ENCODE measurements around the gene TXNDC8. TPM values are rescaled to one million over a fixed set of nuclear protein-coding genes. Genes with fewer than 3 reads are reported as not detected.
A peak's percentile ranks its signal among the peaks of the same experiment; 100 is the strongest.

The TXNDC8 gene
- polyA plus RNA-seq, 4 donors, result not detected

GRCh38 chr9:110260911-110261310 lies 76.8 kb downstream of the TXNDC8 start:
- no peak for DNase-seq
- H3K36me3 ChIP-seq (ENCODE audit: control insufficient read depth in 3 of 3, insufficient read depth in 2 of 3, low read depth in 1 of 3, low read length in 3 of 3), result no peaks in the 10 kb centered on the region
- H3K9me3 ChIP-seq (ENCODE audit: control insufficient read depth in 2 of 2, insufficient read depth in 1 of 2, low read depth in 1 of 2, low read length in 1 of 2), result no peaks in the 10 kb centered on the region
- no peak overlapping the region for H3K4me3 ChIP-seq (ENCODE audit: low read depth in 1 of 3, low read length in 3 of 3)
- no peaks in the 10 kb centered on the region for H3K27me3 ChIP-seq (ENCODE audit: control insufficient read depth in 3 of 3, insufficient read depth in 3 of 3, low read length in 3 of 3)
- FAIRE-seq, result no peak
- H3K27ac ChIP-seq (ENCODE audit: low read depth in 1 of 3, low read length in 2 of 3), result no peak overlapping the region
- peaks cover 11 to 29% (median 12%) of the 10 kb centered on the region in 3 donors for H3K4me1 ChIP-seq (ENCODE audit: control insufficient read depth in 3 of 3, insufficient read depth in 2 of 3, low read depth in 1 of 3, low read length in 2 of 3)
- 29 to 54% (median 33%) methylated on average over 4 of the region's 4 CpGs for WGBS, 3 donors

GRCh38 chr9:110259566-110259965 lies 78.1 kb downstream of the TXNDC8 start:
- Histone ChIP-seq H3K27ac (ENCODE audit: low read depth in 1 of 3, low read length in 2 of 3) (peak overlapping the region; percentile 46 to 84 (median 83)), H3K36me3 (ENCODE audit: control insufficient read depth in 3 of 3, insufficient read depth in 2 of 3, low read depth in 1 of 3, low read length in 3 of 3) (no peaks in the 10 kb centered on the region), H3K9me3 (ENCODE audit: control insufficient read depth in 2 of 2, insufficient read depth in 1 of 2, low read depth in 1 of 2, low read length in 1 of 2) (no peaks in the 10 kb centered on the region), H3K27me3 (ENCODE audit: control insufficient read depth in 3 of 3, insufficient read depth in 3 of 3, low read length in 3 of 3) (no peaks in the 10 kb centered on the region), H3K4me1 (ENCODE audit: control insufficient read depth in 3 of 3, insufficient read depth in 2 of 3, low read depth in 1 of 3, low read length in 2 of 3) (peaks cover 11 to 29% (median 12%) of the 10 kb centered on the region in 3 donors), H3K4me3 (ENCODE audit: low read depth in 1 of 3, low read length in 3 of 3) (no peak overlapping the region)
- WGBS, 3 donors, result 26 to 67% (median 37%) methylated on average over 2 of the region's 2 CpGs
- FAIRE-seq, result no peak
- peak in 1 of 2 donors; percentile 68 for DNase-seq

GRCh38 chr9:110258690-110259091 lies 79.0 kb downstream of the TXNDC8 start:
- Histone ChIP-seq H3K36me3 (ENCODE audit: control insufficient read depth in 3 of 3, insufficient read depth in 2 of 3, low read depth in 1 of 3, low read length in 3 of 3) (no peaks in the 10 kb centered on the region), H3K4me3 (ENCODE audit: low read depth in 1 of 3, low read length in 3 of 3) (no peak overlapping the region), H3K27ac (ENCODE audit: low read depth in 1 of 3, low read length in 2 of 3) (peak overlapping the region; percentile 46 to 84 (median 83)), H3K4me1 (ENCODE audit: control insufficient read depth in 3 of 3, insufficient read depth in 2 of 3, low read depth in 1 of 3, low read length in 2 of 3) (peaks cover 11 to 29% (median 15%) of the 10 kb centered on the region in 3 donors), H3K27me3 (ENCODE audit: control insufficient read depth in 3 of 3, insufficient read depth in 3 of 3, low read length in 3 of 3) (no peaks in the 10 kb centered on the region), H3K9me3 (ENCODE audit: control insufficient read depth in 2 of 2, insufficient read depth in 1 of 2, low read depth in 1 of 2, low read length in 1 of 2) (no peaks in the 10 kb centered on the region)
- DNase-seq (peak in 1 of 2 donors; percentile 55), FAIRE-seq (no peak)
- 48 to 69% (median 58%) methylated on average over 3 of the region's 3 CpGs for WGBS, 3 donors

- FAIRE-seq (no peak), DNase-seq (no peak)
- Histone ChIP-seq H3K27ac (ENCODE audit: low read depth in 1 of 3, low read length in 2 of 3) (peak overlapping the region; percentile 94 to 99 (median 99)), H3K4me1 (ENCODE audit: control insufficient read depth in 3 of 3, insufficient read depth in 2 of 3, low read depth in 1 of 3, low read length in 2 of 3) (peaks cover 11 to 29% (median 15%) of the 10 kb centered on the region in 3 donors), H3K4me3 (ENCODE audit: low read depth in 1 of 3, low read length in 3 of 3) (no peak overlapping the region), H3K36me3 (ENCODE audit: control insufficient read depth in 3 of 3, insufficient read depth in 2 of 3, low read depth in 1 of 3, low read length in 3 of 3) (no peaks in the 10 kb centered on the region), H3K9me3 (ENCODE audit: control insufficient read depth in 2 of 2, insufficient read depth in 1 of 2, low read depth in 1 of 2, low read length in 1 of 2) (no peaks in the 10 kb centered on the region), H3K27me3 (ENCODE audit: control insufficient read depth in 3 of 3, insufficient read depth in 3 of 3, low read length in 3 of 3) (no peaks in the 10 kb centered on the region)
- 50 to 86% (median 52%) methylated on average over 1 of the region's 1 CpG for WGBS, 3 donors
These were observed 79.7 kb downstream of the TXNDC8 start for GRCh38 chr9:110257956-110258355.

GRCh38 chr9:110257097-110257841 lies 80.4 kb downstream of the TXNDC8 start:
- H3K4me1 ChIP-seq (ENCODE audit: control insufficient read depth in 3 of 3, insufficient read depth in 2 of 3, low read depth in 1 of 3, low read length in 2 of 3), result peaks cover 11 to 32% (median 15%) of the 10 kb centered on the region in 3 donors
- no peak for FAIRE-seq
- H3K4me3 ChIP-seq (ENCODE audit: low read depth in 1 of 3, low read length in 3 of 3), result peak overlapping the region; percentile 86 to 99 (median 90)
- no peaks in the 10 kb centered on the region for H3K27me3 ChIP-seq (ENCODE audit: control insufficient read depth in 3 of 3, insufficient read depth in 3 of 3, low read length in 3 of 3)
- H3K9me3 ChIP-seq (ENCODE audit: control insufficient read depth in 2 of 2, insufficient read depth in 1 of 2, low read depth in 1 of 2, low read length in 1 of 2), result no peaks in the 10 kb centered on the region
- H3K36me3 ChIP-seq (ENCODE audit: control insufficient read depth in 3 of 3, insufficient read depth in 2 of 3, low read depth in 1 of 3, low read length in 3 of 3), result no peaks in the 10 kb centered on the region
- peak overlapping the region; percentile 94 to 99 (median 99) for H3K27ac ChIP-seq (ENCODE audit: low read depth in 1 of 3, low read length in 2 of 3)
- 4 to 13% (median 9%) methylated on average over 14 of the region's 14 CpGs for WGBS, 3 donors
- peak in 1 of 2 donors; percentile 48 for DNase-seq

DNA sequence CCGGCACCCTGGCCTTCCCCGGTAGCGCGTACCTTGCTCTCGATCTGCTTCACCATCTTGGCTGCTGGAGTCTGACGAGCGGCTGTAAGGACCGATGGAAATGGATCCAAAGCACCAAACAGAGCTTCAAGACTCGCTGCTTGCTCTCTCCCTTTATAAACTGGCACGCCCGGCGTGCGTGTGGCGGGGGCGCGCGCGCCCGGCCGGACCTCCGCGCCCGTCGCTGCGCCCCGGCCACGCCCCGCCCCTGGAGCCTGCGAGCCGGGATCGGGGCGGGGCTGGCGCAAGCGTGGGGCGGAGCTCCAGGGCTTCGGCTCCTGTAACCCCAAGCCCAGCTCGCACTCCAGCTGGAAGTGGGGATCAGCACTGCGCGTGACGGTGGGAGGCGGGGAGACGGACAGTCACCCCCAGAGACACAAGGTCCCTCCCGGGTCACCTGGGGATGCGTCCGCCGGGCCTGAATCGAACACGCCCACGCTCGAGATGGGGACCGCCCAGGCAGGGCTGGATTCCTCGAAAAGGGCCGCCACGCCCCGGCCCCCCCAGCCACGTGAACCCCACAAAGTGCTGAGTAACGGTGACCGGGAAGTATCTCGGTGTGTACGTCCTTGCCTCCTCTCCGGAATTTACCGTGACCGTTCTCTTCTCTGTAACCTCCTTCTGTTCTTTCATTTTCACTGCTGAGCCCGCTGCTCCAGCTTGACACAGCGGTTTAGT lies 81.1 kb downstream of the TXNDC8 start, which contains the start of gene TXN:
Gene TXN (minus strand): TSS at position 128 of the 717 bp plus-strand sequence. CDS start 72 bp downstream, at position 56.
- WGBS, 3 donors, result 0 to 1% (median 0%) methylated on average over 46 to 65 of the region's 65 CpGs
- no peaks in the 10 kb centered on the region for H3K36me3 ChIP-seq (ENCODE audit: control insufficient read depth in 3 of 3, insufficient read depth in 2 of 3, low read depth in 1 of 3, low read length in 3 of 3)
- no peak for FAIRE-seq
- DNase-seq, result peak; percentile 92 to 97
- H3K4me3 ChIP-seq (ENCODE audit: low read depth in 1 of 3, low read length in 3 of 3), result peak within 1 kb of the TSS; percentile 86 to 99 (median 90)
- peak within 1 kb of the TSS; percentile 94 to 99 (median 99) for H3K27ac ChIP-seq (ENCODE audit: low read depth in 1 of 3, low read length in 2 of 3)
- no peaks in the 10 kb centered on the region for H3K9me3 ChIP-seq (ENCODE audit: control insufficient read depth in 2 of 2, insufficient read depth in 1 of 2, low read depth in 1 of 2, low read length in 1 of 2)
- H3K27me3 ChIP-seq (ENCODE audit: control insufficient read depth in 3 of 3, insufficient read depth in 3 of 3, low read length in 3 of 3), result no peaks in the 10 kb centered on the region
- H3K4me1 ChIP-seq (ENCODE audit: control insufficient read depth in 3 of 3, insufficient read depth in 2 of 3, low read depth in 1 of 3, low read length in 2 of 3), result peaks cover 11 to 36% (median 15%) of the 10 kb centered on the region in 3 donors

- peak; percentile 75 to 87 for DNase-seq
- peaks cover 0 to 1% (median 0%) of the 10 kb centered on the region in 3 donors for H3K36me3 ChIP-seq (ENCODE audit: control insufficient read depth in 3 of 3, insufficient read depth in 2 of 3, low read depth in 1 of 3, low read length in 3 of 3)
- peaks cover 11 to 40% (median 15%) of the 10 kb centered on the region in 3 donors for H3K4me1 ChIP-seq (ENCODE audit: control insufficient read depth in 3 of 3, insufficient read depth in 2 of 3, low read depth in 1 of 3, low read length in 2 of 3)
- H3K9me3 ChIP-seq (ENCODE audit: control insufficient read depth in 2 of 2, insufficient read depth in 1 of 2, low read depth in 1 of 2, low read length in 1 of 2), result no peaks in the 10 kb centered on the region
- H3K27ac ChIP-seq (ENCODE audit: low read depth in 1 of 3, low read length in 2 of 3), result peak overlapping the region; percentile 94 to 99 (median 99)
- no peaks in the 10 kb centered on the region for H3K27me3 ChIP-seq (ENCODE audit: control insufficient read depth in 3 of 3, insufficient read depth in 3 of 3, low read length in 3 of 3)
- H3K4me3 ChIP-seq (ENCODE audit: low read depth in 1 of 3, low read length in 3 of 3), result peak overlapping the region; percentile 86 to 99 (median 90)
- 0% methylated on average over 53 to 81 of the region's 81 CpGs for WGBS, 3 donors
- no peak for FAIRE-seq
These were observed 81.9 kb downstream of the TXNDC8 start for GRCh38 chr9:110255463-110256379.
